A549 (cell line): ENCODE data around the gene NRIP1.

ENCODE experiments used
- FOSL2 ChIP-seq, 2 experiments: fragments of 450-650 bp in 1 of 2; fragments of >200 bp in 1 of 2; sonication (Bioruptor Twin) in 1 of 2; formaldehyde crosslinking; IDR thresholded peaks; 2 replicates each; pipeline versions ENCODE4 v1.5.0 to v1.6.1; 2016 to 2020; ENCODE audit warnings: mild to moderate bottlenecking in 1 of 2, moderate library complexity in 1 of 2
- HMGXB4 ChIP-seq: fragments of 250-450 bp; sonication (Bioruptor Pico); IDR thresholded peaks from 2 replicates; pipeline ENCODE4 v1.5.0; 2021; ENCODE audit warnings: mild to moderate bottlenecking, moderate library complexity, borderline replicate concordance
- HOXB13 ChIP-seq: fragments of 250-450 bp; sonication (Bioruptor Pico); IDR thresholded peaks from 2 replicates; pipeline ENCODE4 v1.5.0; 2020; ENCODE audit warnings: low read depth, mild to moderate bottlenecking, moderate library complexity
- JUN ChIP-seq, 2 experiments: fragments of >200 bp; sonication (Bioruptor Twin); formaldehyde crosslinking; IDR thresholded peaks; 2 replicates in 1 of 2; 3 replicates in 1 of 2; pipeline ENCODE4 v1.6.1; 2016 to 2017
- POLR2A ChIP-seq: IDR thresholded peaks from 2 replicates; pipeline ENCODE4 v1.6.1; 2012; ENCODE audit warnings: mild to moderate bottlenecking, low read length
- POLR2AphosphoS2 ChIP-seq: conservative IDR thresholded peaks from 2 replicates; pipeline ENCODE4 v1.6.1; 2012; ENCODE audit warnings: low read length, improper control_type of control experiment, inconsistent platforms
- RAD21 ChIP-seq, 2 experiments: fragments of >200 bp in 1 of 2; sonication (Bioruptor Twin) in 1 of 2; formaldehyde crosslinking in 1 of 2; IDR thresholded peaks in 1 of 2; conservative IDR thresholded peaks in 1 of 2; 2 replicates in 1 of 2; 3 replicates in 1 of 2; pipeline ENCODE4 v1.6.1; 2012 to 2018; ENCODE audit warnings: inconsistent platforms in 1 of 2
- SREBF2 ChIP-seq: fragments of 450-650 bp; IDR thresholded peaks from 2 replicates; pipeline ENCODE4 v1.6.1; 2014; ENCODE audit warnings: mild to moderate bottlenecking, moderate library complexity
- USF2 ChIP-seq: fragments of 450-650 bp; IDR thresholded peaks from 2 replicates; pipeline ENCODE4 v1.6.1; 2014; ENCODE audit warnings: antibody characterized with exemption
- TF ChIP-seq, protein P1 (sequence below): fragments of >200 bp; sonication (Bioruptor Twin); formaldehyde crosslinking; IDR thresholded peaks from 3 replicates; pipeline ENCODE4 v1.5.1; 2016

GRCh38 chr21:15037095-15037899 lies 27.5 kb downstream of the NRIP1 start:
- TF ChIP-seq USF2 (no peak), POLR2AphosphoS2 (no peak), RAD21 (conservative IDR thresholded peaks at IDR 0.05 in 1 of 2, IDR thresholded peaks at IDR 0.05 in 1 of 2) (no peak), FOSL2 (IDR thresholded peaks at IDR 0.05) (no peak), FOSL2 (CRISPR knock-in tag; IDR thresholded peaks at IDR 0.05) (no peak), JUN (IDR thresholded peaks at IDR 0.05) (no peak), POLR2A (no peak), HMGXB4 (CRISPR knock-in tag) (no peak), HOXB13 (CRISPR knock-in tag) (no peak), SREBF2 (no peak)
- TF ChIP-seq, protein P1, sequence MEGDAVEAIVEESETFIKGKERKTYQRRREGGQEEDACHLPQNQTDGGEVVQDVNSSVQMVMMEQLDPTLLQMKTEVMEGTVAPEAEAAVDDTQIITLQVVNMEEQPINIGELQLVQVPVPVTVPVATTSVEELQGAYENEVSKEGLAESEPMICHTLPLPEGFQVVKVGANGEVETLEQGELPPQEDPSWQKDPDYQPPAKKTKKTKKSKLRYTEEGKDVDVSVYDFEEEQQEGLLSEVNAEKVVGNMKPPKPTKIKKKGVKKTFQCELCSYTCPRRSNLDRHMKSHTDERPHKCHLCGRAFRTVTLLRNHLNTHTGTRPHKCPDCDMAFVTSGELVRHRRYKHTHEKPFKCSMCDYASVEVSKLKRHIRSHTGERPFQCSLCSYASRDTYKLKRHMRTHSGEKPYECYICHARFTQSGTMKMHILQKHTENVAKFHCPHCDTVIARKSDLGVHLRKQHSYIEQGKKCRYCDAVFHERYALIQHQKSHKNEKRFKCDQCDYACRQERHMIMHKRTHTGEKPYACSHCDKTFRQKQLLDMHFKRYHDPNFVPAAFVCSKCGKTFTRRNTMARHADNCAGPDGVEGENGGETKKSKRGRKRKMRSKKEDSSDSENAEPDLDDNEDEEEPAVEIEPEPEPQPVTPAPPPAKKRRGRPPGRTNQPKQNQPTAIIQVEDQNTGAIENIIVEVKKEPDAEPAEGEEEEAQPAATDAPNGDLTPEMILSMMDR = no peak
